GM23248 (cell line): ENCODE data around the gene ATP8A2. TPM values are rescaled to one million over a fixed set of nuclear protein-coding genes. Genes with fewer than 3 reads are reported as not detected.

Experiments
- DNase-seq: peaks from one replicate; pipeline ENCODE4 v3.0.0-alpha.2; 2015
- H2AFZ ChIP-seq: fragments of 200-600 bp; sonication (generic); 2 replicates; pipeline ENCODE4 v1.6.1; 2016; ENCODE audit warnings: antibody characterized with exemption
- H3F3A ChIP-seq: fragments of 200-600 bp; sonication (generic); 2 replicates; pipeline ENCODE4 v1.6.1; 2016; ENCODE audit warnings: mild to moderate bottlenecking, antibody characterized with exemption, mixed run types; ENCODE audit not compliant: insufficient read depth
- H3K27ac ChIP-seq: fragments of 200-600 bp; sonication (generic); 2 replicates; pipeline ENCODE4 v1.5.1; 2016; ENCODE audit warnings: mild to moderate bottlenecking
- H3K27me3 ChIP-seq: fragments of 200-600 bp; sonication (generic); replicated peaks from 2 replicates; pipeline ENCODE4 v1.6.1; 2016; ENCODE audit warnings: mild to moderate bottlenecking; ENCODE audit not compliant: insufficient read depth
- H3K36me3 ChIP-seq: fragments of 200-600 bp; sonication (generic); 2 replicates; pipeline ENCODE4 v1.6.1; 2016; ENCODE audit warnings: low read depth, mild to moderate bottlenecking
- H3K4me1 ChIP-seq: fragments of 200-600 bp; sonication (generic); 2 replicates; pipeline ENCODE4 v1.6.1; 2016; ENCODE audit warnings: mild to moderate bottlenecking; ENCODE audit not compliant: insufficient read depth
- H3K4me2 ChIP-seq: fragments of 200-600 bp; sonication (generic); one replicate; pipeline ENCODE4 v1.6.1; 2016; ENCODE audit warnings: mild to moderate bottlenecking; ENCODE audit not compliant: unreplicated experiment
- H3K4me3 ChIP-seq: fragments of 200-600 bp; sonication (generic); 2 replicates; pipeline ENCODE4 v1.5.1; 2016; ENCODE audit warnings: mild to moderate bottlenecking
- H3K79me2 ChIP-seq: fragments of 200-600 bp; sonication (generic); 2 replicates; pipeline ENCODE4 v1.6.1; 2016; ENCODE audit warnings: mild to moderate bottlenecking; ENCODE audit not compliant: insufficient read depth
- H3K9ac ChIP-seq: fragments of 200-600 bp; sonication (generic); 2 replicates; pipeline ENCODE4 v1.6.1; 2016; ENCODE audit warnings: mild to moderate bottlenecking
- H3K9me2 ChIP-seq: fragments of 200-600 bp; sonication (generic); 2 replicates; pipeline ENCODE4 v1.6.1; 2016; ENCODE audit warnings: mixed run types, mild to moderate bottlenecking, moderate library complexity; ENCODE audit not compliant: insufficient read depth
- H3K9me3 ChIP-seq: fragments of 200-600 bp; sonication (generic); one replicate; pipeline ENCODE4 v1.6.1; 2017; ENCODE audit warnings: low read depth
- H4K20me1 ChIP-seq: fragments of 200-600 bp; sonication (generic); 2 replicates; pipeline ENCODE4 v1.6.0; 2016; ENCODE audit not compliant: insufficient read depth
- EZH2 ChIP-seq: fragments of 200-600 bp; sonication (generic); IDR thresholded peaks from 2 replicates; pipeline ENCODE4 v1.6.1; 2018; ENCODE audit warnings: antibody characterized with exemption, mild to moderate bottlenecking; ENCODE audit not compliant: insufficient read depth, poor library complexity, severe bottlenecking
- EZH2phosphoT487 ChIP-seq: fragments of 200-600 bp; sonication (generic); IDR thresholded peaks from 2 replicates; pipeline ENCODE4 v1.6.1; 2018; ENCODE audit warnings: antibody characterized with exemption, moderate library complexity, mild to moderate bottlenecking, low read depth; ENCODE audit not compliant: insufficient read depth
- WGBS, 2 experiments: methylation state at CpG; one replicate each; pipeline ENCODE4 v1.1.6; 2015 to 2017; ENCODE audit warnings: low lambda C conversion rate in 2 of 2, low coverage in 1 of 2; ENCODE audit errors: missing lambda C conversion rate in 2 of 2; 5-methylcytosine and 5-hydroxymethylcytosine counted together
- in situ Hi-C: fragments of 300-500 bp; cut with MboI; formaldehyde crosslinking; loops from 2 replicates; pipeline ENCODE4 v1.15.0; 2020
- polyA plus RNA-seq: library from polyadenylated mRNA; unstranded; fragments of >200 nt; fragmentation: Nextera tagmentation; extraction: Ambion mirVana; gene quantifications from 2 replicates; pipeline ENCODE4 v1.2.1, GENCODE V29; 2016
- total RNA-seq: library from RNA; depleted of rRNA; stranded (reverse); fragments of >200 nt; shearing (Covaris generic); gene quantifications from 2 replicates; pipeline ENCODE4 v1.2.3, GENCODE V29; 2014

ATP8A2 gene
- total and polyA plus RNA-seq, 2 experiments from 2014 or later: under 0.01 to 0.05 TPM

DNA sequence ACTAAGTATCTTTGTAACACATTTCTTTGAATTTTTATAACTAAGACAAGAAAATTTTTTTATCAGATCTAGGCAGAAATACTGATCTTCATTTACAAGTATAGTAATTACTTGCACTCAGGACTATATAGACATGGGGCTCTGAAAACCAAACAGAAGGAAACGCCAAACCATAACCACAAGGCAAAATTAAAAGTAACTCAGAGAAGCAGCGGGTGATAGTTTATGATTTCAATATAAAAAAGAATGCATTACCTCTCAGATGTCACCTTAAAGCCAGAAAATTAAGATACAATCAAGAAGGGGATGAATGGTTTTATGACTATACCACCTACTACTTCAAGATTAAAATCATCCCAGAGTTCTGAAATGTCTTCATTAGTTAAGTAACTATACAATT is 673.4 kb downstream of the ATP8A2 start:
- no peak overlapping the region for H2AFZ ChIP-seq
- H4K20me1 ChIP-seq: no peaks in the 10 kb centered on the region
- no peak overlapping the region for H3K4me2 ChIP-seq
- no peak overlapping the region for H3K4me3 ChIP-seq
- in situ Hi-C loops: no loop called here
- no peaks in the 10 kb centered on the region for H3K9me2 ChIP-seq
- WGBS, 2 experiments: 77 to 88% methylated on average over 2 of the region's 2 CpGs
- DNase-seq: no peak
- peaks cover 29% of the 10 kb centered on the region for H3K27me3 ChIP-seq
- no peaks in the 10 kb centered on the region for H3K4me1 ChIP-seq
- H3K9ac ChIP-seq: no peak overlapping the region
- no peak for TF ChIP-seq EZH2phosphoT487
- TF ChIP-seq EZH2: no peak
- no peak overlapping the region for H3K27ac ChIP-seq
- no peaks in the 10 kb centered on the region for H3K9me3 ChIP-seq
- no peaks in the 10 kb centered on the region for H3K79me2 ChIP-seq
- no peaks in the 10 kb centered on the region for H3K36me3 ChIP-seq
- no peaks in the 10 kb centered on the region for H3F3A ChIP-seq

- Histone ChIP-seq H3K36me3 (no peaks in the 10 kb centered on the region), H3K4me1 (no peaks in the 10 kb centered on the region), H3F3A (no peaks in the 10 kb centered on the region), H3K9me2 (no peaks in the 10 kb centered on the region), H3K79me2 (no peaks in the 10 kb centered on the region), H3K27ac (no peak overlapping the region), H3K4me2 (no peak overlapping the region), H2AFZ (no peak overlapping the region), H3K27me3 (peaks cover 44% of the 10 kb centered on the region), H3K9me3 (no peaks in the 10 kb centered on the region), H3K9ac (no peak overlapping the region), H4K20me1 (no peaks in the 10 kb centered on the region), H3K4me3 (no peak overlapping the region)
- DNase-seq: no peak
- WGBS, 2 experiments: 68 to 72% methylated on average over 16 of the region's 16 CpGs
- in situ Hi-C loops: no loop called here
- no peak for TF ChIP-seq EZH2phosphoT487
- no peak for TF ChIP-seq EZH2
Measured at GRCh38 chr13:26046639-26047038, 674.9 kb downstream of the ATP8A2 start.

GRCh38 chr13:26047040-26047439 is 675.3 kb downstream of the ATP8A2 start:
- no peaks in the 10 kb centered on the region for H3K79me2 ChIP-seq
- H3K9ac ChIP-seq: no peak overlapping the region
- DNase-seq: no peak
- no peak overlapping the region for H3K4me2 ChIP-seq
- no peak overlapping the region for H3K4me3 ChIP-seq
- WGBS, 2 experiments: 63 to 69% methylated on average over 4 of the region's 4 CpGs
- no peak overlapping the region for H3K27ac ChIP-seq
- H3K9me3 ChIP-seq: no peaks in the 10 kb centered on the region
- no peaks in the 10 kb centered on the region for H3F3A ChIP-seq
- H2AFZ ChIP-seq: no peak overlapping the region
- H3K27me3 ChIP-seq: peaks cover 45% of the 10 kb centered on the region
- no peaks in the 10 kb centered on the region for H3K9me2 ChIP-seq
- H3K4me1 ChIP-seq: no peaks in the 10 kb centered on the region
- no peaks in the 10 kb centered on the region for H3K36me3 ChIP-seq
- no peak for TF ChIP-seq EZH2phosphoT487
- TF ChIP-seq EZH2: no peak
- no peaks in the 10 kb centered on the region for H4K20me1 ChIP-seq
- in situ Hi-C loops: no loop called here

GRCh38 chr13:26048741-26049140 is 677.0 kb downstream of the ATP8A2 start:
- H3K4me2 ChIP-seq: no peak overlapping the region
- 15 to 18% methylated on average over 4 of the region's 4 CpGs for WGBS, 2 experiments
- peaks cover 61% of the 10 kb centered on the region for H3K27me3 ChIP-seq
- H3K4me1 ChIP-seq: no peaks in the 10 kb centered on the region
- H3K27ac ChIP-seq: no peak overlapping the region
- H3K36me3 ChIP-seq: no peaks in the 10 kb centered on the region
- no peaks in the 10 kb centered on the region for H3F3A ChIP-seq
- no peaks in the 10 kb centered on the region for H3K9me2 ChIP-seq
- H3K79me2 ChIP-seq: no peaks in the 10 kb centered on the region
- in situ Hi-C loops: no loop called here
- no peak overlapping the region for H2AFZ ChIP-seq
- no peaks in the 10 kb centered on the region for H3K9me3 ChIP-seq
- H4K20me1 ChIP-seq: no peaks in the 10 kb centered on the region
- H3K9ac ChIP-seq: no peak overlapping the region
- no peak for DNase-seq
- TF ChIP-seq EZH2phosphoT487: no peak
- TF ChIP-seq EZH2: no peak
- H3K4me3 ChIP-seq: no peak overlapping the region
